ENCODE measurements around the gene CYB5D1.
"Not testable (repeated sequence)": the region's sequence is repeated elsewhere in the genome, so short reads cannot be mapped to it uniquely, and the experiment has no call there.

CYB5D1 gene

GRCh38 chr17:7857713-7858521 is at the start of gene CYB5D1:
Gene CYB5D1 (plus strand): TSS chr17:7858003. CDS start chr17:7858135, 132 bp downstream.
- peak; percentile 84 for DNase-seq (ENCODE audit: low spot score)

GRCh38 chr17:7809086-7809790 is 48.6 kb upstream of the CYB5D1 start:
- DNase-seq (ENCODE audit: low spot score): no peak

GRCh38 chr17:7809791-7810343 is 47.9 kb upstream of the CYB5D1 start:
- not testable (repeated sequence) for DNase-seq (ENCODE audit: low spot score)

GRCh38 chr17:7811251-7811650 is 46.6 kb upstream of the CYB5D1 start:
- no peak for DNase-seq (ENCODE audit: low spot score)

GRCh38 chr17:7814969-7815368 is 42.8 kb upstream of the CYB5D1 start:
- DNase-seq (ENCODE audit: low spot score): no peak

GRCh38 chr17:7816926-7817642 is 40.7 kb upstream of the CYB5D1 start:
- no peak for DNase-seq (ENCODE audit: low spot score)

- no peak for DNase-seq (ENCODE audit: low spot score)
These were observed 40.2 kb upstream of the CYB5D1 start for GRCh38 chr17:7817643-7817964.

GRCh38 chr17:7818026-7818425 is 39.8 kb upstream of the CYB5D1 start:
- DNase-seq (ENCODE audit: low spot score): no peak

GRCh38 chr17:7818746-7819645 is 38.8 kb upstream of the CYB5D1 start:
- DNase-seq (ENCODE audit: low spot score): no peak

GRCh38 chr17:7820231-7820630 is 37.6 kb upstream of the CYB5D1 start:
- no peak for DNase-seq (ENCODE audit: low spot score)

- DNase-seq (ENCODE audit: low spot score): no peak
These were observed 35.7 kb upstream of the CYB5D1 start for GRCh38 chr17:7822126-7822525.

- DNase-seq (ENCODE audit: low spot score): no peak
These were observed 34.2 kb upstream of the CYB5D1 start for GRCh38 chr17:7823581-7824001.

GRCh38 chr17:7824021-7824924 is 33.5 kb upstream of the CYB5D1 start:
- no peak for DNase-seq (ENCODE audit: low spot score)

- DNase-seq (ENCODE audit: low spot score): peak; percentile 33
These were observed 32.4 kb upstream of the CYB5D1 start for GRCh38 chr17:7825206-7825990.

GRCh38 chr17:7830616-7831015 is 27.2 kb upstream of the CYB5D1 start:
- DNase-seq (ENCODE audit: low spot score): no peak

- DNase-seq (ENCODE audit: low spot score): no peak
These were observed 26.6 kb upstream of the CYB5D1 start for GRCh38 chr17:7831233-7831632.

GRCh38 chr17:7832431-7832830 is 25.4 kb upstream of the CYB5D1 start:
- no peak for DNase-seq (ENCODE audit: low spot score)

GRCh38 chr17:7833011-7833794 is 24.6 kb upstream of the CYB5D1 start:
- no peak for DNase-seq (ENCODE audit: low spot score)
